Hematopoietic multipotent progenitor cell treated with erythropoietin and hydrocortisone succinate and interleukin-3 and kit ligand, for 6 days (in vitro differentiated cells): ENCODE measurements around the gene SCAMP1.
A peak's percentile ranks its signal among the peaks of the same experiment; 100 is the strongest.
"Not testable (repeated sequence)": the region's sequence is repeated elsewhere in the genome, so short reads cannot be mapped to it uniquely, and the experiment has no call there.

Experiments used
- DNase-seq: peaks from one replicate; pipeline ENCODE4 v3.0.0-alpha.2; 2015

SCAMP1 gene

DNA sequence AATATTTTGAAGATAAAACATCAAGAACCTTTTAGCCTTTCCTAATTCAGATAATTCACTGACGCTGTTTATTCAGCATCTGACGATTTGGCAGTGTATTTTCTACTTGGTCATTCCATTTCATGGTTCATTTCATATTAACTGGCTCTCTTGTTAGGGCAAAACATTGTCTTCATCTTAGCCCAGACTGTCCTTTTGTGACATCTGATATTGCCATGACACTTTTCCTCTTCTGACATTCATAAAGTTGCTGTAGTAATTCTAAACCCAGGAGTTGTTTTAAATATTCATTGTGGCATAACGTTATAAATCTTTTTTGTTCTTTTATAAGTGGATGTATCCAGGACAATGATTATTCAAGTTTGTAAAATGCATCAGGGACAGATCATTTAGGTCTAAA, 1.8 kb downstream of the SCAMP1 start:
- DNase-seq: no peak

DNA sequence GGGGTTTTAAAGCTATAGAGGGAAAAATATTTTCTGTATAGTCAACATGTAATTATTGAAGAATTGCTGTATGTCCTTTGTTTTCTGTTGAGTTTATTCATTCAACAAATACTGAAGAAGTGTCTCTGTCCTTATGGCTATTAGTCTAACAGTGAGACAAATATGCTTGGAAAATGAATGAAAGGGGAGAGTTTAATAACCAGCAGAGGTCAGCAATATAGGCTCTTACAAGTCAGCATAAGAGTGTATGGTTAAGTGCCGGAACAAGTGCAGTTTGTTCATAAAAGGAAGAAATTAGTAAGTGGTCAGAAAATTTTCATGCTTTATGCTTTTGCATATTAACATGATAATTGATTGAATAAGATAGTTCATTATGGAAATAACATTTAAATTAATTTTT, 3.6 kb downstream of the SCAMP1 start:
- DNase-seq: peak; percentile 32

DNA sequence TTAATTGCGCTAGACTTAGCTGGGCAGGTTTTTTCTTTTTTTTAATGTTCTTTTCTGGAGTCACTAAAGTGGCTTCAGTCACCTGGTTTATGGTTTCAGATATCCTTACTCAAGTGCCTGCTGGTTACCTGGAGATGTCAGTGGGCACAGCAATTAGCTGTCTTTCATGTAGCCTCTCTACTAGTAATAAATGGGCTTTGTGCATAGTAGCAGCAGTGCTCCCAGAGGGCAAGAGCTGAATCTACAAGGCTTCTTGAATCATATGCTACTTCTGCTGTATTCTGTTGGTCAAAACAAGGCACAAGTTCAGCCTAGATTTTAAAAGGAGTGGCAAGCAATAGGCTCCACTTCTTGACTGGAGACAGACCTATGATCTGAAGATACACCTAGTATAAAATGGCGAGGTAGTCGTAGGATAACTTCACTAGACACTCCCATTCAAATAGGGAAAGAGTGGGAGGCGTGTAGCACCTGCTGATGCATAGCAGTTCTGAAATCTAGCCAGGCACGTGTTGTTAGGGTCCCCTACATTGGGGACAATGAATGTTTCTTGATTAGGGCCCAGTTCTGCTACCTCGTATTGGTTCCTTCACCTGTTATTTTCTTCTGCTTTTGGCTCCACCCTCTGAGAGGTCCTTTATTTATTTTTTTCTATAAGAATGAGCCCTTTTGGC, 7.0 kb downstream of the SCAMP1 start:
- peak; percentile 50 for DNase-seq

DNA sequence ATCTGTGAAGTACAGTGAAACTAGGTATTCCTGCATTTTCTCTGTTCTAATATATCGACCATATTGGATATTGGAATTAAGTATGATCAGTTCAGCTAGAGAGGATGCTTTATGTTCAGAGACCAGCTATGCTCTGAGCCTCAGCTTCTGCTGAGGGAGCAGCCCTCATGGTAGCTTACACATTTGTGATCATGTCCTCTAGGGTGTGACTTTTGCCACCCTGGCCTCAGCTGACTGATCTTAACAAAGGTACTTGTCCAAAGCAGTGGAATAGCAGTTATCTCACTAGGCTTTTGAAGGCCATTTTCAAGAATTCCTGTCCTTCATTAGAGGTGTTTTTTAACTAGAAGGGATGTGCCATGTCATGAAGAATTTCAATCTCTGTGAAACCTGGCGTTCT, 9.3 kb downstream of the SCAMP1 start:
- DNase-seq: no peak

DNA sequence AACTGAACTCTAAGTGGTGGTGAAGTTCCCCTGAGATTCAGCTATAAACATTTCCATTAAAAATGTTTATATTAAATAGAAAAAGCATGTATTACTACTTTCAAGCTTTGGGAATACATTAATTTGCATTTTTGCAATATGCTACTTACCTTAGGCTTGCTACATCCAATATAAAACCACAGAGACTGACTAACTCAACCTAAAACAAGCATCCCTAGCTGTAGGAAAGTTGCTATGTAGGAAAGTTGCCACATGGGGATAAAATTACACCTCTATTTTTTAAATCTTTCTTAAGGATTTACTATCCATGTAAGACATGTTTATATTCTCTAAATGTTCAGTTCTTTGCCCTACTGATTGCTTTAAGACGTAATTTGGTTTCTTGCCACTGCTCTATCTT, 12.8 kb downstream of the SCAMP1 start:
- no peak for DNase-seq

- no peak for DNase-seq
These were observed 15.9 kb downstream of the SCAMP1 start for GRCh38 chr5:78376315-78376714.

GRCh38 chr5:78377056-78377717, 16.8 kb downstream of the SCAMP1 start:
- no peak for DNase-seq

DNA sequence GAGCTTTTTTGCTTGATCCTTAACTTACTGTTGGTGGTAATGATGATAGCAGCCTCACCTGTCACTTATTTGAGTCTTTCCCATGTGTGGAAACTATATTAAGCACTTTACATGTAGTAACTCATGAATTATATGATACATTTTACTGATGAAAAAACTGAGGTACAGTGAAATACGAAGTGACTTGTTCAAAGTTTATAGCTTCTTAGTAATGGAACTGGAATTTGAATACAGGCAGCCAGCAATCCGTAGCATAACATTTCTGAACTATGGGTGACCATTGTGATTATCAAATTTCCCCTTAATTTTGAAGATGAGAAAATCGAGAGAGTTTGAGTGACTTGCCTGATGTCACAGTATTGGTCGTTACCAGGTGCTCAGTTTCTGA, 17.3 kb downstream of the SCAMP1 start:
- DNase-seq: no peak

- DNase-seq: no peak
These were observed 27.2 kb downstream of the SCAMP1 start for GRCh38 chr5:78387468-78388153.

DNA sequence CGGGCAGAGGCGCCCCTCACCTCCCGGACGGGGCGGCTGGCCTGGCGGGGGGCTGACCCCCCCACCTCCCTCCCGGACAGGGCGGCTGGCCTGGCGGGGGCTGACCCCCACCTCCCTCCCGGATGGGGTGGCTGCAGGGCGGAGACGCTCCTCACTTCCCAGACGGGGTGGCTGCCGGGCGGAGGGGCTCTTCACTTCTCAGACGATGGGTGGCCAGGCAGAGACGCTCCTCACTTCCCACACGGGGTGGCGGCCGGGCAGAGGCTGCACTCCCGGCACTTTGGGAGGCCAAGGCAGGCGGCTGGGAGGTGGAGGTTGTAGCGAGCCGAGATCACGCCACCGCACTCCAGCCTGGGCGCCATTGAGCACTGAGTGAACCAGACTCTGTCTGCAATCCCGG, 30.9 kb downstream of the SCAMP1 start:
- not testable (repeated sequence) for DNase-seq

GRCh38 chr5:78397831-78398230, 37.4 kb downstream of the SCAMP1 start:
- no peak for DNase-seq

DNA sequence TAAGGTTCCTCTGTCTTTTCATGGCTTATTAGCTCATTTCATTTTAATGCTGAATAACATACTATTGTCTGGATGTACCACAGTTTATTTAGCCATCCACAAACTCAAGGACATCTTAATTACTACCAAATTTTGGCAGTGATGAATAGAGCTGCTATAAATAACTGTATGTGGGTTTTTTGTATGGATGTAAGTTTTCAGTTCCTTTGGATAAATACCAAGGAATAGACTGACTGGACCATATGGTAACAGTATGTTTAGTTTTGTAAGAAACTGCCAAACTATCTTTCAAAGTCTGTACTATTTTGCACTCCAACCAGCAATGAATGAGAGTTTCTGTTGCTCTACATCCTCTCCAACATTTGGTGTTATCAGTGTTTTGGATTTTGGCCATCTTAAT, 38.7 kb downstream of the SCAMP1 start:
- DNase-seq: no peak

- DNase-seq: no peak
These were observed 44.4 kb downstream of the SCAMP1 start for GRCh38 chr5:78404682-78405293.

DNA sequence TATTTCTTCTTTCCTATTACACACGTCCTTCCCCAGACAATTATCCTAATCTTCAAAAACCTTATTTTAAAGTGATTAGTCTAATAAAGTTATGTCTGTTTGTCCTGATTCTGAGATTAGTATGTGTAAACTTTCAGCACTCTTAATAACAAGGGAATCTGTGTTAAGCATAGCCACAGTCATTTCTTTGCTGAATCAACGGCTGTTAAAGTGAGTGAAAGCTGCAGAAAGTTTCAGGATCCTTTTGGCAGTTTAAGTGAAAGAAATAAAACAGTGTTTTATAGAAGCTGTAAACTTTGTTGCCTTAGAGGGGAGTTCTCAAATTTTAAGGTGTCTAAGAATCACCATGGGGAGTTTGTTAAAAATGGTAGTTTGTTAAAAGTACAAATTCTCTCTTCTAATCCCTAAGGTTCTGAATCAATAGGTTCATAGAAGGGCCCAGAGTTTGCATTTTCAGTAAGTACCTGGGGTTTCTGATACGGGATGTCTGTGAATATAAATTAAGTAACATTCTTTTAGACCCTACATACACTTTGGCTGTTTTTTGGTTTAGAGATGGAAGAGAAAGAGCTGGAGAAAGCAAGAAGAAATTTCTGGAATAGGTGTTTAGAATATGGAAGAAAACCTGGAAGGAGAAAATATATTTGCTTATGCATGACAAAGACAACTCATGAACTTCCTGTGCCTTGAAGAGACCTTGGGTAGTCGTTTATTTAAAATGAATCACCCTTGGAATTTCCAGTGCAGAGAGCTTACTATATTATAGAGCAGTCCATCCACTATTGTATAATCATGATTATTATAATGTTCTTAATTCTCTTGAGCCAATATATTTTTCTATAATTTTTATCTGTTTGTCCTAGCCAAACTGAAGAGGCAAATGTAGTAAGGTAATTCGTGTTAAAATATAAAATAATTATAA, 45.7 kb downstream of the SCAMP1 start:
- no peak for DNase-seq

GRCh38 chr5:78407458-78407857, 47.0 kb downstream of the SCAMP1 start:
- DNase-seq: no peak

- no peak for DNase-seq
These were observed 51.2 kb downstream of the SCAMP1 start for GRCh38 chr5:78411586-78411985.

DNA sequence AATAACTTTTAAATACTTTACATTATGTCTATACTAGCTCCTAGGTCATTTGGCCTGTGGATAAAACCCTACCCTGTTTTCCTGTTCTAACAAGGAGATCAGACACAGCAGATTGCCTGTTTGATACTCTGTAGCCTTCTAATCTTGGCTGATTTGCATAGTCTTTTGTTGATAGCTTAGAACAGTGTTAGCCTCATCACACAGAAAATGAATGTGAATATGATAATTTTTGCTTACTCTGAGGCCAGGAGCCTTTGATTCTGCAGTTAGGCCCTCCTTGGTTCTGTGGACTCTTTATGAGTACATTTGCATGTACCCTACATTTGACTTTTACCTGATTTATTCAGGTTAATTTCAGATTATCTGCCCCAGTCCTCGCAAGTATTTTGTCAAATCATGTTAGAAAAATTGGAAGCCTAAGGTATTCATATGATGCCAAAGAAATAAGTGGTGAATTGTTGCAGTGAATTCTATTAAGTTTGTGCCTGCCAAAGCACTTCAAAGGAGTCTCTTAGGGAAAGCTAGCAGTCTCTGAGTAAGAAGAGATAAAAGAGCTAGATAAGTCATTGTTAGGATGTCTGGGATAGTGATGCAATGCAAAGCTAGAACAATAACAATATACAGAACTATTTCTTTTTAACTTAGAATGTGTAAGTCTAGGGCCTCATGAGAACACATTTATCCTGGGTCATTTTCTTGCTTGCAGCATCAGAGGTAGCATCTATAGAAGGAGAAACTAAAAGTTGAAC, 56.4 kb downstream of the SCAMP1 start:
- no peak for DNase-seq

- no peak for DNase-seq
These were observed 59.0 kb downstream of the SCAMP1 start for GRCh38 chr5:78419396-78419795.

GRCh38 chr5:78420548-78420947, 60.1 kb downstream of the SCAMP1 start:
- no peak for DNase-seq

GRCh38 chr5:78424665-78425064, 64.2 kb downstream of the SCAMP1 start:
- DNase-seq: no peak

DNA sequence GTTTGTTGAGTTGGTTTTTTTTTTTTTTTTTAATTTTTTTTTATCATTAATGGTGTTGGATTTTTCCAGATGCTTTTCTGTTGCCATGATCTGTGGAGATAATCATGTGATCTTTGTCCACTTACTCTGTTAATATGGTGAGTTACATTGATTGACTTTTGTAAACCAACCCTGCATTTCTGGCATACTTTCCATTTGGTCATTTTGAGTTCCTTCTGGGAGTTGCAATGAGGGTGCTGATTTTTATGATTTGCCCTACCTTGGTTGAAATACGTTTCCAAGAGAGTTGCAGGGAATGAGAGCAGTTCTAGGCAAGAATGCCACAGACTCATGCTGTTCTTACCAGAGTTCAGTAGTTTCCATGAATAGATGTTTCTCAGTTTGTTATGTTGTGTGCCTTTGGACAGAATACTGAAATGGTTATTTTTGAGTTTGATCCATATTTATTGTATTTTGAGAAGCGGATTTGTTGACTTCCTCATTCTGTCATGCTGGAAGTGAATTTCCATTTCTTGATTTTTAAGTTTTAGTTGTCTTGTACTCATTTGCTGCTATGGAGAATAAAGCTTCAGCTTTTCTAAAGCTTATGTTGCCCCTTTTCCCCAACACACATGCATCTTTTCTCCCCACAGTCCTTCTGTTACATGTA, 69.0 kb downstream of the SCAMP1 start:
- no peak for DNase-seq
